Measurements from ENCODE around the gene YARS1.
A peak's percentile ranks its signal among the peaks of the same experiment; 100 is the strongest.

YARS1 gene

DNA sequence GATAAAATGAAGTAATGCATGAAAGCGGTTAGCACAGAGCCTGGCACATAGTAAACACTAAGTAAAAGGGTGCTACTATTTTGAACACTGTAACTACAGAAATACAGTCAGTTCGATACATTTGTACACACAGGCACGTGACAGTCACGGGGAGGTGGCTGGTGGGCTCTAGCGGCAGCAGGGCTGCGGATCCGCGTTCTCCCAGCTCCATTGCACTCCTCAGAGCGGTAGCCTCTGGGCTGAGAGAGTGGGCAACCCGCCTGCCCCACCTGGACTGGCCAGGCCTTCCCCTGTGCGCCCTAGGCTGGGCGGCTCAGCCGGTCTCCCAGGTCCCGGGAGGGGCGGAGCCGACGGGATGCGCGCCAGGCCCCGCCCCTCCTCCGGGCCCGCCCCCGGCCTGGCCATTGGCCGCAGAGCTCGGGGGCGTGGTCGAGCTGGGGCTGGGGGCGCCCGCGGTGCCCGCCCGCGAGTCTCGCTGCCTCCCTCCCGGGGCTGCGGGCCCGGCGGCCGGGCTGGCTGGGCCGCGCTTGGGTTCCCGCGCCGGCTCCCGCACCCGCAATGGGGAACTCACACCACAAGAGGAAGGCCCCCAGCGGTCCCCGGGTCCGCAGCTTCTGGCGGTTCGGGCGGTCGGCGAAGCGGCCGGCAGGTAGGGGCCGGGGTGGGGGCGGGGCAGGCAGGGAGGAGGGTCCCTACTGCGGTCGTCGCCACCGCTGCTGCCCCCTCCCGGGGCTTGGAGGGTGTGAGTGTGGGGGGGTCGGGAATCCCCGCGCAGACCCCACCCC lies 63.4 kb downstream of the YARS1 start:
- DNase-seq (ENCODE audit: low read depth), result no peak
- H3K4me3 ChIP-seq (ENCODE audit: low read depth, low read length), result peak overlapping the region; percentile 53

DNA sequence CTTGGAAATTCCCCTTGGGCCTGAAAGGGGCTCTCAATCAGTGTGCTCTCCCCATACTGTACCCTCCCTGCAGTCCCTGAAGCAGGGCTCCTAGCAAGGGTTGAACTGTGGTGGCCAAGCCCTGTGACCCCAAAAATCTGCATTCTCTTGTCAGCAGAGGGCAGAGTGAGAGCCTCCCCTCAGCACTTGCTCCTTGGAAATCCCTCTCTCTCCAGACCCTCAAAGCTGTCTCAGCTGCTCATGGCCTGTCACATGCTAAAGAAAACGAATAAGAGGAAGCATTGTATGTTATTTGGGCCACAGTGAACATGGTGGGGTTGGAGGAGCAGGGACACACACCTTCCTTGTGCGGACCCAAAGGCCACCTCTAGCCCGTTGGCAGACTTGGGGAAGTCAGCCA lies 67.4 kb downstream of the YARS1 start:
- H3K4me3 ChIP-seq (ENCODE audit: low read depth, low read length), result no peak overlapping the region
- no peak for DNase-seq (ENCODE audit: low read depth)

DNA sequence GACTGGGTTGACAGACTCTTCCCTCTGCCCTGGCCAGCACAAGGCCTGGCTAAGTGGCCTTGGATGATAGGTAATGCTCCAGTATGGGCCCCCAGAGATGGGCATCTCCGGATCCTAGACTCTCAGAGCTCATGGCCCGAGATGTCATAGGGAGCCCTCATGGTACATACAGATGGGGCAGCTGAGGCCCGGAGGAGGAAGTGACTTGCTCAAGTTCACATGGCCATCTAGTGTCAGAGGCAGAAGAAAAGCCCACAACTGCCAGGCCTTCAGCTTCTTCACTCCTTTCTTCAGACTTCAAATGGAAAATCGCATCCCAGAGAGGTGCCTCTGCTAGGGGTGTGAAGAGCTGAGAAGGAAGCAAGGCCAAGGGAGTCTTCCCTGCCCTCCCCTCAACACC lies 67.8 kb downstream of the YARS1 start:
- no peak for DNase-seq (ENCODE audit: low read depth)
- no peak overlapping the region for H3K4me3 ChIP-seq (ENCODE audit: low read depth, low read length)

DNA sequence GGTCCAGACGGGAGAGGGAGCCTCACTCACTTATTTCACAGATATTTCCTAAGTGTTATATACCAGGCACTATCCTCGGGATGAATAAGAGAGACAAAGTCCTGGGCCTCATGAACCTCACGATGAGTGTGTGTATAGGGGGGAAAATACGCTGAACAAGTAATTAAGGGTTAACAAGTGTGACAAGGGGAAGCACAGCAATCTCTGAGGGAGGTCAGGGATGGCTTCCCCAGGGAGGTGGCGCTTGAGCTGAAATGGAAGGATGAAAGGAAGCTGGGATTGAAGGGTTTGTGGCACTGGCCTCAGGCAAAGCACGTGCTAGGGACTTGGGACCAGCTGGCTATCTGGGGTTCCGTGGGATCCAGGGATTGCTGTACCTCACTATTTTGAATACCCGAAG lies 68.2 kb downstream of the YARS1 start:
- DNase-seq (ENCODE audit: low read depth), result no peak
- no peak overlapping the region for H3K4me3 ChIP-seq (ENCODE audit: low read depth, low read length)

DNA sequence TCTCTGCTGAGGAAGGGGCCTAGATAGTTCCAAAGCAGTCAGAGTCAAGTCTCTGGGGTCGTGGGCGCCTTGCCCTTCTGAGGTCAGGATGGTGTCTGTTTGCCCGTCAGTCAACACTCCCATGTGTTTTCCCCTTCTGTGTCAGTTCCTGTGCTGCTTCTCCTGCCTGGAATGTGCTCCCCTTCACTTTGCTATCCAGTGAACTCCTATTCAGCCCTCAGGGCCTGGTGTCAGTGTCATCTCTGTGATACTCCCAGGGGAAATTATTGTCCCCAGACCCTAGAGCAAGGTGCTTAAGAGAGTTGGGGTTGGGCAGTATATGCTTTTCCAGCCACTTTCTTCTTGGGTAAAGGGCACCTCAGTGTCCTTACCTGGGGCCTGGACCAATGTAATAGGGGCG lies 68.8 kb downstream of the YARS1 start:
- no peak for DNase-seq (ENCODE audit: low read depth)
- no peak overlapping the region for H3K4me3 ChIP-seq (ENCODE audit: low read depth, low read length)

DNA sequence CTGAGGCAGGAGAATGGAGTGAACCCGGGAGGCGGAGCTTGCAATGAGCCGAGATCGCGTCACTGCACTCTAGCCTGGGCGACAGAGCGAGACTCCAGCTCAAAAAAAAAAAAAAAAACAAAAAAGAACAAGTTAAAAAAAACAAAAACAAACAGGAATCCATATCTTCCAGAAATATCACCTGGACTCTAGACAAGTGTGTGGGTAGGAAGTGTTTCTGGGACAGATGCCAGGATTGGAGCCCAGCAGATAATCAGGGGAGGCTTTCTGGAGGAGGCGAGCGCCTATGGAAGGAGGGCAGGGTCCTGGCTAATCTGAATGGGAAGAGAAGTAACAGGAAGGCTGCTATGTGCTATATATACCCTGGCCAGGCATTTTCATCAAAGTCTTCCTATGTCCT lies 71.0 kb downstream of the YARS1 start:
- no peak for DNase-seq (ENCODE audit: low read depth)
- H3K4me3 ChIP-seq (ENCODE audit: low read depth, low read length), result no peak overlapping the region

DNA sequence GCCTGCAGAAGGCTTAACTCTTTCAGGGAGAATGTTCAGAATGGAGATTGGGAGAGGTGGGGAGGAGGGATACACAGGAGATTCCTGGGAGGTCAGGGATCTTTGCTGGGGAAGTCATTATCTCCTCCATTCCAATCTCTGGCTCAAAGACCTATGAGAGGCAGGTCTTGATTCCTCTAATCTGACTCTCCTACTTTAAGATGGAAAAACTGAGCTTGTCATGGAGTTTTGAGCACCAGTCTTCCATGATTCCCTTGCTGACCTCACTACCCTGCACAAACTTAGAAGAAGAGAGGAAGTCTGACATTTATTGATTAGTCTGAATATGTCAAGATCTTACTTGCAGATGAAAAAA lies 73.1 kb downstream of the YARS1 start:
- no peak overlapping the region for H3K4me3 ChIP-seq (ENCODE audit: low read depth, low read length)

DNA sequence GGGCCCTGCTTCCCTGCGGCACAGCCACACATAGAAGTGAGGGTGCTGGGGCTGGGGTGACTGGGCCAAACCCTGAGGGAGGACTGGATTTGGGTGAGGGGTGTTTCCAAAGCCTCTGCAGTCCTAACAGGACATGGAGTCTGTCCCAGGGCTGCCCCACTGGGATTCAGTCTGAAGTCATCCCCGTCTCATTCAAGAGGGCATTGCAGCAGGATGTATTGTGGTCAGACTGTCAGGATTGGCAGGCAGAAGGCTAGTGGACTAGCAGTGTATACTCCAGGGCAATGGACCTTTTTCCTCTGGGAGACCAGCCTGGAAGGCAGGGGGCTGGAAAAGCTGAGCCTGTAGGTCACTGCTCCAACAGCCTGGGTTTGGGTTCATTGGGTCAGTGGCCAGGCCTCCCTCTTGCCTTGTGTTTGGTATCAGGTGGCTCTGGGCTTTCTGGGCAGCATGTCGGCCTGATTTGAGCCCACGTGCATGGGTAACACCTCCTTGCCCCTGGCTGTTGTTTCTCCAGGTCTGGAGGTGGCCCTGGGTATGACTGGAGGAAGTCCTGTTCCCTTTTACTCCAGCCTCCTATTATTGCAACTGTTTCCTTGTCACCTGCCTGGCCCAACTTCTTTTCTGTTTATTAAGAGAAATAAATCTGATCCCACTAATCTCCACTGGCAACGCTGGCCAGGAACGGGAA lies 73.6 kb downstream of the YARS1 start:
- DNase-seq (ENCODE audit: low read depth), result no peak
- no peak overlapping the region for H3K4me3 ChIP-seq (ENCODE audit: low read depth, low read length)

More for the DNA sequence above, 73.1 kb downstream of the YARS1 start:
- DNase-seq (ENCODE audit: low read depth), result no peak

DNA sequence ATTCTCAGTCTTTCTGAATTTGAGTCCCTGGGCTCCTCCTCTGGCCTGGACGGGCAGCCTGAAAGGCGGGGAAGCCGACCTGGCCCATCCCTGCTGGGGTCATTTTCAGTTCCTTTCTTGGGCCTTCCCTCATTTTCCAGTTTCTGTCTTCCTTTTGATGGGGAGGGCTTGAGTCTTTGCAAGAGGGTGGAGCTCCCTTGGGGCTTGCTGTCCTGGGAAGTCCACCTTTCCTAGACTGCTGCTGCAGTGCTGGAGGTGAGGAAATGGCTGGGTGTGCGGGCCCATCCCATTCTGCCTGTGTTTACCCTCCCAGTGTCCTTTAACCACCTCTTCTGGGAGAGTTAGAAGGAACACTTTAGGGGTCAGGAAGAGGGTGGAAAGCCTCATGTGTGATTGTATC lies 74.2 kb downstream of the YARS1 start:
- no peak for DNase-seq (ENCODE audit: low read depth)
- H3K4me3 ChIP-seq (ENCODE audit: low read depth, low read length), result no peak overlapping the region

DNA sequence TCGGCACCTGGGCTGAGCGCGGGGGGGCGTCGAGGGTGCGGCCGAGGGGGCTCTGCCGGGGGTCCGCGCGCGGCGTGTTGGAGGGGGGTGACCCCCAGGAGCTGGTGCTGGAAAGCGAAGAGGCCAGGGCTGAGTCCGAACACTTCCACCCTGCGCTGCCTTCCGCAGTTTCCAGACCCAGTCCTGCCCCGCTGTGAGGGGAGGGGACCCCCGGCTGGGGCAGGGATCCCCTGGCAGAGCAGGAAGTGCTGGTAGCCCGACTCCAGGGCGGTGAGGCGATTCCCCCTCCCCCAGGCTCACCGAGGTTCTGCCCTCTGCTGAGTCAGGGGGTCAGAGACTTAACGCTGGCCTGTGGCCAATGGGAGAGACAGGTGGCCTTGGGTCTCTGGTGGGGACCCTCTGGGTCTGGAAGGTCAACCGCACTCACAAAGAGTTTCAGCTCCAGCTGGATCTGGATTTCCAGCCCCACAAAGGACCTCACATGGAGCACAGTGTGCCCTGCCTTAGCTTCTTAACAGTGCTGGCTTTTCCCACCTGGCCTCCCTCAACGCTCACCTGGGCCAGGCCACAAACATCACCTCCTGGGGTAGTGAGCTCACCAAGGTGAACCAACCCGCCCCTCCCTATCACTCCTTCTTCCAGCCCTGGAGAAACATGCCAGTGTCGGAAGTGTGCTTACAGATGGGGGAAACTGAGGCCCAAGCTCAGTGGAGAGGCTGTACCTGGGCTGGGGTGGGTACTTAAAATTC lies 74.8 kb downstream of the YARS1 start:
- peak overlapping the region; percentile 65 for H3K4me3 ChIP-seq (ENCODE audit: low read depth, low read length)
- no peak for DNase-seq (ENCODE audit: low read depth)

DNA sequence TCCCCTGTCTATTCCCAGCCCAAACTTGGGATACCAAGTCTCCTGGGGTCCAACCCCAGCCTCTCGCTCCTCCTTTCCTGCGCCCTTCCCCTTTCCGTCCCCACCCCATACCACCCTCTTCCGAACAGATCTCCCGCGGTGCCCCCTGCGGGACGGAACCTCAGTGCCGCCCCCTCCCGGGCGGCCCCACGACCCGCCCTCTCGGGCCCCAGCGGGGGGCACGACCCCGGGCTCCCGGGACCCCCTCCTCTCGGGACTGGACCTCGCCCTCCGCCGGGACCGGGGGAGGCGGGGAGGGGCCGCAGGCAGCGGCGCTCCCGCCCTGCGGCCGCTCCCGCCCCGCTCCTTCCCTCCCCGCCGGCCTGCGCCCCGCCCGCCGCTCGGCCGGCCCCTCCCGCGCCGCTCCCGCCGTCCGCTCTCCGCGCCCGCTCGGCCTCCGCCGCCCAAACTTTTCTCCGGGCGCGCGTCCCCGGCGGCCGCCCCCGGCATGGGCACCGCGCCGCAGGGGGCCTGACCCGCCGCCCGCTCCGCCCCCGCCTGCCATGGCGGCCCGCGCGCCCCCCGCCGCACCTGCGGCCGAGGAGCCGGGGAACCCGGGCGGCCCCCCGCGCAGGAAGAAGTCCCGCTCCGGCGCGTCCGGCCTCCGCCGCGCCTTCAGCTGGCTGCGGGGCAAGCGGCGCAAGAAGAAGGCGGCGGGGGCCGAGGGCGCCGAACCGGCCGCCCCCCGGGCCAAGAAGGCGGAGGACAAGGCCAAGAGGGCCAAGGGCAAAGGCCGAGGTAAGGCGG lies 75.6 kb downstream of the YARS1 start:
- DNase-seq (ENCODE audit: low read depth), result no peak
- peak overlapping the region; percentile 65 for H3K4me3 ChIP-seq (ENCODE audit: low read depth, low read length)

DNA sequence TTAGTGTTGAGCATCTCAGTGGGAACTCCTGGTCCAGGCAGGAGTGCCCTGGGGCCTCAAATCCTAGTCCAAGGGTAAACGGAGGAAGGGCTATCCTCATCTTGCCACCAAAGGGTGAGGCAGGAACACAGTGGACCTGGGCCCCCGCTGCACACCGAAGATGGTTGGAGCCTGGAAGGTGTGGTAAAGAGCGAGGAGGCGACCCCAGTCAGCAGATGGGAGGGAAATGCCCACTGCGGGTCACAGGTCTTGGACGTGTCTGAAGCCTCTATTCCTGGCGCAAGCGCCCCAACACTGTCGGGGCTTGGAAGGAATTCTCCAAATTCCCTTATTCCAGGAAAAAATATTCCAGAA lies 76.1 kb downstream of the YARS1 start:
- no peak for DNase-seq (ENCODE audit: low read depth)
- peak overlapping the region; percentile 65 for H3K4me3 ChIP-seq (ENCODE audit: low read depth, low read length)

DNA sequence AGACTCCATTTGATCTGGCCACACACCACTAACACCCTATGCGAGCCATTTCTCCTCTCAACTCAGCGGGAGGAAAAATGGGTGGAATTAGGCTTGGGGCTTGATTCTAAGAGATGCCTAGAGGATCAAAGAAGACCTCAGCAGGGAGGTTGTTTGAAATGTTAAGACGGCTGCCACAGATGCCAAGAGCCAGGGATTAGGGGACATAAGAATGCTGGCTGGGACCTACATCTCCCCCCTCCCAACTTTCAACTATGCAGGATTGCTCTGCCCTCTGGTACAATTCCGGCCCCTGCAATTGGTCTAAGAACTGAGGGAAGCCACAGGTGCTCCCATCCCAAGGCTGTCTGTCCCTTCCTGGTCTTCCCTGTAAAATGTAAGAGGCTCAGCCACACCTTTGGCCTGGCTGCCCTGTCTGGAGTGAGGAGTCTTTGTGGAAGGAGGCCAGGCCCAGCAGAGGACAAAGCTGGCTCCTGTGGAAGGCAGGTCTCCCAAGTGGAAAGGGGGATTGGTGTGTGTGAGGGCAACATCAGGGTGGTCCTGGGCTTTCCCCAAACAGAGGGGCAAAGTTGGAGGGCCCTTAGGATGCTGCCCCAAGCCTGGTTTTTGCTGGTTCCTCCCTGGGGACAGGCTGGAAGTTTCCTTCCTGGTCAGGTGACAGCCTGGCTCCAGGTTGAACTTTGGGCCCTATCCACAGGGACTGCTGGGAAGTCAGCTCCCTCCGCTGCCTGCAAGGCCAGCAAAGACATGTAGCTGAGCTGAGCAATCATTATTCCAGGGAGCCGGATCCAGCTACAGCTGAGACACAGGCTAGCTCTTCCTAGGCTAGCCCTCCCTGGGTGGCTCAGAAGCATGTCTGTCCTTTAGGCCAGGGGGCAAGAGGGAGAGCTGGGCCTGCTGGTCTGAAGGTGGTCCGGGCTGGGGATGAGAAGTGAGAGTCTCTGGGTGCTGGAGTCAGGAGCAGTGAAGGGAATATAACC lies 80.1 kb downstream of the YARS1 start:
- no peak for DNase-seq (ENCODE audit: low read depth)
- no peak overlapping the region for H3K4me3 ChIP-seq (ENCODE audit: low read depth, low read length)

DNA sequence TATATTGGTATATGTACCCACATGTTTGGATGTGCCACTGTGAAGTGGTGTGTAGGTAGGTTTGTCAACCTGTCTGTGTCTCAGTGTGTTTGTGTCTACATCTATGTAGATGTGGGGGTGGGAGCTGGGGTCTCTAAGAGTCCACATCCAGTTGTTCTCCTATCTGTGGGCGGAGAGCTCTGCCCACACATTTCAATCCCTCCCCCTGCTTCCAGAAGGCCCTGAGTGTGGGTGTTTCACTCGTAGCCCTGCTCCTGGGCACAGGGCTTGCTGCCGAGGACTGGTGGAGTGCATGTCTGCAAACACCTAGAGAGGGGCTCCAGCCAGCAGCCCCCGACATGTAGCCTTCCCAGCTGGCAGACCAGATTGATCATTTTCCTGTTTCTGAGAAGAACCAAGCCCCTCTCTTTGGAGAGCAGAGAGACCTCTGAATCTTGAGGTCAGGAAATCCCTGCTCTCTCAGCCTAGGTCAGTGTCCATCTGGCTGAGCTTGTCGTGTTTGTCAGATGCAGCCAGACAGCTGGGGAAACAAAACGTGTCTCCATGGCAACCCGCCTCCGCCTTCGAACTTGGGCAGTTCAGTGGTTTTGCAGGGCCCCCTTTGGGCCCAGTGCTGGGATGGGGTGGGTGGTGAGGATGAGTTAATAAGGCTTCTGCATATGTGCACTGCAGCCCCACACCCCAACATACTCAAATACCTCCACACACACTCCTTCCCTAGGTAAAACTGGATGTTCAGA lies 83.4 kb downstream of the YARS1 start:
- DNase-seq (ENCODE audit: low read depth), result peak; percentile 53
- H3K4me3 ChIP-seq (ENCODE audit: low read depth, low read length), result no peak overlapping the region

DNA sequence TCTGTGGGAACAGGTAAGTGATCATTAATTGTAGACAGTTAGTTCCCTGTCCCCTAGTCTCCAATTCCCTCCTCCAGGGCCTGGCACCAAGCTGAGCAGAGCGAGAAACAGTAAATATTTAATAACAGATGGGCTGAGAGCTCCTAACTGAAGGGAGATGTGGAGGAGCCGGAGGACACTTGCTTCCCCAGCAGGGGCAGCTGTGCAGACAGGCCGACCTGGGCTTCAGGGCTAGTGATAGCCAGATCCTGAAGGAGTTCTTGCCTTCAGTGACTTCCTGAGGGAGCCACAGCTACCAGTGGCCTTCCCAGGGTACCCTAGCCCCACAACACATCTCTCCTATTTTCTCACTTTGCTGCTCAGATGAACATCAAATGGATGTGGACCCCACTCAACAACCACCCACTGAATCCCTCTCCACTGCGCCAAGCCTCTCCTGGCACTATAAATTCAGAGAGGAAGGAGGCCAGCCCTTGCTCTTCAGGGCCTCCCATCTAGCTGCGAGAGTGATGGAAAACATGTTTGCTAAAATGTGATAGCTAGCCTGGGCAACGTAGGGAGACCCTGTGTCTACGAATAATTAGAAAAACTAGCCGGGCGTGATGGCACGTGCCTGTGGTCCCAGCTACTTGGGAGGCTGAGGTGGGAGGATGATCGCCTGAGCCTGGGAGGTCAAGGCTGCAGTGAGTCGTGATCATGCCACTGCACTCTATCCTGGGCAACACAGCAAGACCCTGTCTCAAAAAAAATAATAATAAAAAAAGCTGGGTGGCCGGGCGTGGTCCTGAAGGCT lies 87.7 kb downstream of the YARS1 start:
- no peak for DNase-seq (ENCODE audit: low read depth)
- H3K4me3 ChIP-seq (ENCODE audit: low read depth, low read length), result no peak overlapping the region

DNA sequence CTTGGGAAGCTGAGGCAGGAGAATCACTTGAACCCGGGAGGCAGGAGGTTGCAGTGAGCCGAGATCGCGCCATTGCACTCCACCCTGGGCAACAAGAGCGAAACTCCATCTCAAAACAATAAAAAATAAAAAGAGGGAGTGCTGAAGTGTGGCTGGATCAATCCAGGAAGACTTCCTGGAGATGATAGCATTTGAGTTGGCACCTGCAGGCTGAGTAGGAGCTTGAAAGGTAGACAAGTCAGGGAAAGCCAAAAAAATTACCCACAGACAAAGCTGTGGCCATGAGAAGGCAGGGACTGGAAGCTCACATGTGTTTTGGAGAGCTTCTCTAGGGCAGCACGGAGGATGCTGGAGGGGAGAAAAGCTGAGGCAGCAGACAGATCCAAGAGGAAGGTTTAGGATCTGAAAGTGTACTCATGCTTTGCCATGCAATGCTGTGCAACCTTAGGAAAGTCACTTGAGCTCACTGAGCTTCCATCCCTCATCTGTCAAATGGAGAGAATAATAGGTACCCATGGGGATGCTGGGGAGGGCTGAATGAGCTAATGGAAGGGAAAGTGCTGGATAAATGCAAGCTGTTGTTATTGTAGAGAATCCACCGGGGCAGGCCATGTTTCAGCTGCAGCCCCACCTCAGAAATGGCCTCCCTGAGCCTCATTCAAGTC lies 88.6 kb downstream of the YARS1 start:
- H3K4me3 ChIP-seq (ENCODE audit: low read depth, low read length), result no peak overlapping the region
- DNase-seq (ENCODE audit: low read depth), result no peak

DNA sequence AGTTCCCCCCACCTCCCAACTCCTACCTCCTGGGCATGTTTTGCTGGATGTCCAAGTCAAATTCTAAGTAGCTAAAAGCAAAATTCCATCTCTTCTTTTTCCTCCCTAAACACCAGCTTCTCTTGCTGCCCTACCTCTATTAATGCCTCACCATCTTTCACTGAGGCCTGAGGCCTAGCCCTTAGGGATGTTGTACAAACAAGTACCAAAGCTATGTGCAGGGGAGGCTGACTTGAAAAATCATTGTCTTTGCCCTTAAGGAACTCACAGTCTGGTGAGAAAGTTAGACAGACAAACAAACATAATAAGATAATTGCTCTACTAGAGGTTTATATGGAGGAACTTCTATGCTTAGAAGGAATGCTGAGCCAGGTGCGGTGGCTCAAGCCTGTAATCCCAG lies 89.3 kb downstream of the YARS1 start:
- H3K4me3 ChIP-seq (ENCODE audit: low read depth, low read length), result no peak overlapping the region
- no peak for DNase-seq (ENCODE audit: low read depth)

Measured in skeletal muscle cell (primary cell).